ENCODE measurements around the gene POU2F3. TPM values are rescaled to one million over a fixed set of nuclear protein-coding genes. Genes with fewer than 3 reads are reported as not detected.

Gene POU2F3
- total RNA-seq, 2 donors from 2014 or later = 1.5 to 6.1 TPM

DNA sequence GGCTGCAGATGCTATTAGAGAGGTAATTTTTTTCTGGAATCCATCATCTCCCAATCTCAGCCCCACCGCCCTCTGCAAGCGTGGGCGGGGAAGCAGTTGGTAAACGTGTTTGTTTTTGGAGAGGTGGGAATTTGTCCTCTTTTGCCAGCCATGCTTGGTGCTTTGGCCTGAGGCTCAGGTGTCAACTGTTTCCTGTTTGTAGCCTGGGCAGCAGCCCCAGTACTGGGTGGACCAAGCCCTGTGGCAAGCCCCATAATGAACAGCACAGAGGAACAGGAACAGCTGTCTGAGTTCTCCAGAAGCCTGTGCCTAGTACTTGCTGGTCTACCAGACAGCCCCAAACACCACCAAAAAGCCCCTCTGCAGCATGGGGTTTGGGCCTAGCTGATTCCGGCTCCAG is 39.6 kb downstream of the POU2F3 start:
- no peak overlapping the region for H3K27ac ChIP-seq

DNA sequence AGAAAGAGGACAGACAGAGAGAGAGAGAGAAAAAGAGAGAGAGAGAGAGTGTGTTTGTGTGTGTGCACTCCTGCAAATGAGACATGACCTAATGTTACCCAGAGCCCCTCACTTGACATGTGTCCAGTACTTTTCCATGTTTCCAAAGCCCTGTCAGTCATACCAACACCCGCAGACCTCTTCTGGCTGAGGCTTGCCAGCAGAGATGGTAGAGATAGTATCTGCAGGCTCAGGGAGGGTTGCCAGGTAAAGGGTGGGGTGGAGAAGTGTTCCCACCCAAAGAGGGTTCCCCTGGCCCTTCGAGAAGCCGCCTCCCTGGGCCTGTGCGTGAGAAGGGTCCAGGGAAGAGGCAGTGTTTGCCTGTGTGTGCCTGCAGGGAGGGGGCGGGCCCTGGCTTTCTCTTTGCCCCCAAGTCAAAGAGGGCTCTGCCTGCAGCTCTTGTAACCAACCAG is 40.7 kb downstream of the POU2F3 start:
- H3K4me3 ChIP-seq = no peak overlapping the region
- TF ChIP-seq, protein P1, sequence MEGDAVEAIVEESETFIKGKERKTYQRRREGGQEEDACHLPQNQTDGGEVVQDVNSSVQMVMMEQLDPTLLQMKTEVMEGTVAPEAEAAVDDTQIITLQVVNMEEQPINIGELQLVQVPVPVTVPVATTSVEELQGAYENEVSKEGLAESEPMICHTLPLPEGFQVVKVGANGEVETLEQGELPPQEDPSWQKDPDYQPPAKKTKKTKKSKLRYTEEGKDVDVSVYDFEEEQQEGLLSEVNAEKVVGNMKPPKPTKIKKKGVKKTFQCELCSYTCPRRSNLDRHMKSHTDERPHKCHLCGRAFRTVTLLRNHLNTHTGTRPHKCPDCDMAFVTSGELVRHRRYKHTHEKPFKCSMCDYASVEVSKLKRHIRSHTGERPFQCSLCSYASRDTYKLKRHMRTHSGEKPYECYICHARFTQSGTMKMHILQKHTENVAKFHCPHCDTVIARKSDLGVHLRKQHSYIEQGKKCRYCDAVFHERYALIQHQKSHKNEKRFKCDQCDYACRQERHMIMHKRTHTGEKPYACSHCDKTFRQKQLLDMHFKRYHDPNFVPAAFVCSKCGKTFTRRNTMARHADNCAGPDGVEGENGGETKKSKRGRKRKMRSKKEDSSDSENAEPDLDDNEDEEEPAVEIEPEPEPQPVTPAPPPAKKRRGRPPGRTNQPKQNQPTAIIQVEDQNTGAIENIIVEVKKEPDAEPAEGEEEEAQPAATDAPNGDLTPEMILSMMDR (IDR thresholded peaks at IDR 0.05) = no peak
- no peak for TF ChIP-seq POLR2AphosphoS5 (IDR thresholded peaks at IDR 0.05)
- no peak for TF ChIP-seq POLR2A (IDR thresholded peaks at IDR 0.05)
- intact Hi-C loops (cut with DNase I) = no loop called here
- no peaks in the 10 kb centered on the region for H3K36me3 ChIP-seq
- no peaks in the 10 kb centered on the region for H3K4me1 ChIP-seq (replicated peaks)
- H3K27me3 ChIP-seq (replicated peaks; ENCODE audit: insufficient read depth) = no peaks in the 10 kb centered on the region
- H3K9me3 ChIP-seq = no peaks in the 10 kb centered on the region
- no peak overlapping the region for H3K27ac ChIP-seq
- 40% methylated on average over 5 of the region's 5 CpGs for WGBS
- DNase-seq (ENCODE audit: low spot score) = no peak

More for the DNA sequence above, 39.6 kb downstream of the POU2F3 start:
- intact Hi-C loops (cut with DNase I) = no loop called here
- no peaks in the 10 kb centered on the region for H3K4me1 ChIP-seq (replicated peaks)
- no peak overlapping the region for H3K4me3 ChIP-seq
- H3K27me3 ChIP-seq (replicated peaks; ENCODE audit: insufficient read depth) = no peaks in the 10 kb centered on the region
- DNase-seq (ENCODE audit: low spot score) = no peak
- no peaks in the 10 kb centered on the region for H3K9me3 ChIP-seq
- no peaks in the 10 kb centered on the region for H3K36me3 ChIP-seq
- no peak for TF ChIP-seq POLR2A (IDR thresholded peaks at IDR 0.05)
- TF ChIP-seq POLR2AphosphoS5 (IDR thresholded peaks at IDR 0.05) = no peak
- TF ChIP-seq, protein P1 (IDR thresholded peaks at IDR 0.05) = no peak
- 75% methylated on average over 5 of the region's 5 CpGs for WGBS

DNA sequence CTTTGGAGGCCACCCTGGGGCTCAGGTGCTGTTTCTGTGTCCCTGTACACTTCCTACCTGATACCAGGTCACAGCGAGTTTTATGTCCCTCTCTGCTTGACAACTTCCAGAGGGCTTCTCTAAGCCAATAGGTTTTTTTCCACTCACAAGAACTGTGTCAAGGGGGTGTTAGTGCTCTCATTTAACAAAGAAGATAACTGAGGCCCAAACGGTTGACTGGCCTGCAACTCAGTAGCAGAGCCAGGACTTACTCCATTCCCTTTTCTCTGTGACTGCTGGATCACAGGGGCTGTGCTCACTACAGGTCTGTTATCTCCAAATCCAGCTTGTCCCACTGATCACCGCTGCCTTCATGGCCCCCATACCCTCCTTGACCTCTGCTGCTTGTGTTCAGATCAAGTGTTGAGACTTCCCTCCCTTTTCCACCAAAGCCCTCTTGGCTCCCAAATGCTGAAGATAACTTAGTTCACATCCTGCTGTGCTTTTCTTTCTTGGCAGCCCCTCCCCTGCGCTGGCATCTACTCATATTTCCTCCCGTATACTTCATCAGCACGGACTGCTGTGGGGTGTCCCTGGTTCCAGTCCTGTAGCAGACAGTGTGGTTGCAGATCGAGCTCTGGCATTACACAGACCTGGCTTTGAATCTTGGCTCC is 41.3 kb downstream of the POU2F3 start:
- Histone ChIP-seq H3K36me3 (no peaks in the 10 kb centered on the region), H3K9me3 (no peaks in the 10 kb centered on the region), H3K4me1 (replicated peaks) (no peaks in the 10 kb centered on the region), H3K4me3 (no peak overlapping the region), H3K27me3 (replicated peaks; ENCODE audit: insufficient read depth) (no peaks in the 10 kb centered on the region), H3K27ac (no peak overlapping the region)
- WGBS = 35% methylated on average over 7 of the region's 7 CpGs
- DNase-seq (ENCODE audit: low spot score) = no peak
- intact Hi-C loops (cut with DNase I) = no loop called here
- TF ChIP-seq POLR2AphosphoS5 (IDR thresholded peaks at IDR 0.05) (no peak), POLR2A (IDR thresholded peaks at IDR 0.05) (no peak)
- TF ChIP-seq, protein P1 (IDR thresholded peaks at IDR 0.05) = no peak

DNA sequence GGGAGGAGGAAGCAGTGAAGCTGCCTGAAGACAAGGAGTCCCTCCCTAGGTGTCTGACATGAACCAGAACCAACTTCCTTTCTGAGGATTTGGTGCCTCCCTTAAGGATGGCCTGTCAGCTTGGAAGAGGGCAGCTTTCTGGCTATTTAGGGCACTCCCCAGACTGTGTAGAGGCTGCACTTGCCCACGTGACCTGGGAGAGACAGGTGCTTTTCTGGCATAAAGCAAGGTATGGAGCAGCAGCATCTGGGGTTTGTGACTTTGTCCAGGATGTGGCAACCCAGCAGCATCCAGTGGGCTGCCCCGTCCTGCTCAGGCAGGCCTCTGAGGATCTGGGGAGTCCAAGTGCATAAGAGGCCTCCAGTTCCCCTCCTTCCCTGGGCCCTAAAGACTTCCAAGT is 43.2 kb downstream of the POU2F3 start:
- 80% methylated on average over 2 of the region's 2 CpGs for WGBS
- no peaks in the 10 kb centered on the region for H3K36me3 ChIP-seq
- intact Hi-C loops (cut with DNase I) = no loop called here
- no peaks in the 10 kb centered on the region for H3K9me3 ChIP-seq
- H3K27ac ChIP-seq = no peak overlapping the region
- no peak overlapping the region for H3K4me3 ChIP-seq
- TF ChIP-seq POLR2AphosphoS5 (IDR thresholded peaks at IDR 0.05) (no peak), POLR2A (IDR thresholded peaks at IDR 0.05) (no peak)
- TF ChIP-seq, protein P1 (IDR thresholded peaks at IDR 0.05) = no peak
- H3K4me1 ChIP-seq (replicated peaks) = no peaks in the 10 kb centered on the region
- DNase-seq (ENCODE audit: low spot score) = no peak
- no peaks in the 10 kb centered on the region for H3K27me3 ChIP-seq (replicated peaks; ENCODE audit: insufficient read depth)

DNA sequence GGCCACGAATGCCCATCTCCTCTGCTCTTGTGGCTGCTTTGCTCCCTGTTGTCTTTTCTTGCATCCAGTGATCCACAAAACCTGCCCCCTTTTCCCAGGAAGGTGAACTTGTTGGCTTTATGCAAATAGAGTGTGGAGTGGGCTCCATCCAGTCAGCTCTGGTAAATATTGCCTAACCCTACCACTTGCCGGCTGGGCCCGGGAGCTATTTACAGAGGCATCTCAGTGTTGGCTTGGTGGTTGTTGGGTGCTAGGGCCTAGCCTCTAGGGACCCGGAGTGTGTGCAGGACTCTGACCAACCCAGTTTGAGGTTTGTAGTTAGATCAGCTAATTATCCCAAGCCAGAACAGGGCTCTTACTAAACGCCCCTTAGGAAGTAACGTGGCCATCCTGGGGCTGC is 44.3 kb downstream of the POU2F3 start:
- no peak for DNase-seq (ENCODE audit: low spot score)
- TF ChIP-seq POLR2AphosphoS5 (IDR thresholded peaks at IDR 0.05) (no peak), POLR2A (IDR thresholded peaks at IDR 0.05) (no peak)
- TF ChIP-seq, protein P1 (IDR thresholded peaks at IDR 0.05) = no peak
- Histone ChIP-seq H3K27ac (no peak overlapping the region), H3K36me3 (no peaks in the 10 kb centered on the region), H3K9me3 (no peaks in the 10 kb centered on the region), H3K4me1 (replicated peaks) (no peaks in the 10 kb centered on the region), H3K4me3 (no peak overlapping the region), H3K27me3 (replicated peaks; ENCODE audit: insufficient read depth) (no peaks in the 10 kb centered on the region)
- WGBS = 77% methylated on average over 6 of the region's 6 CpGs
- intact Hi-C loops (cut with DNase I) = no loop called here
